Activated T-helper 2 cell treated with anti-CD3 and anti-CD28 coated beads, Interferon-gamma antibody, Interleukin-2, Interleukin-4, amounts not matched to agents 10 μg/mL and 5 μg/mL and 100 μg/mL, durations not matched to agents 14 hours and 24 hours and 36 hours (primary cell): ENCODE results near the gene IER2. TPM values are rescaled to one million over a fixed set of nuclear protein-coding genes. Genes with fewer than 3 reads are reported as not detected.
"Not testable (repeated sequence)": the region's sequence is repeated elsewhere in the genome, so short reads cannot be mapped to it uniquely, and the experiment has no call there.

Experiments
- DNase-seq: peaks from one replicate; pipeline ENCODE4 v3.0.0; 2021; ENCODE audit warnings: low spot score
- H3K27ac Mint-ChIP-seq: one replicate; pipeline ENCODE4 v1.8.0; 2021; ENCODE audit warnings: mixed read lengths
- H3K27me3 Mint-ChIP-seq: one replicate; pipeline ENCODE4 v1.8.0; 2021; ENCODE audit warnings: low read depth, mixed read lengths
- H3K36me3 Mint-ChIP-seq: one replicate; pipeline ENCODE4 v1.8.0; 2021; ENCODE audit warnings: low read depth, mixed read lengths
- H3K4me1 Mint-ChIP-seq: one replicate; pipeline ENCODE4 v1.8.0; 2021; ENCODE audit warnings: low read depth, mixed read lengths
- H3K4me3 Mint-ChIP-seq: one replicate; pipeline ENCODE4 v1.8.0; 2021; ENCODE audit warnings: low read depth, mild to moderate bottlenecking, moderate library complexity, mixed read lengths
- H3K9me3 Mint-ChIP-seq: one replicate; pipeline ENCODE4 v1.8.0; 2021; ENCODE audit warnings: mixed read lengths
- intact Hi-C: fragments of 100-400 bp; cut with micrococcal nuclease; formaldehyde crosslinking; loops from one replicate; pipeline ENCODE4 v1.15.1; 2023
- total RNA-seq: library from RNA; stranded (reverse); gene quantifications from 2 replicates; pipeline ENCODE4 v1.2.3, GENCODE V29; 2022

The IER2 gene
- total RNA-seq, 1 donor from 2014 or later, result 143 TPM

DNA sequence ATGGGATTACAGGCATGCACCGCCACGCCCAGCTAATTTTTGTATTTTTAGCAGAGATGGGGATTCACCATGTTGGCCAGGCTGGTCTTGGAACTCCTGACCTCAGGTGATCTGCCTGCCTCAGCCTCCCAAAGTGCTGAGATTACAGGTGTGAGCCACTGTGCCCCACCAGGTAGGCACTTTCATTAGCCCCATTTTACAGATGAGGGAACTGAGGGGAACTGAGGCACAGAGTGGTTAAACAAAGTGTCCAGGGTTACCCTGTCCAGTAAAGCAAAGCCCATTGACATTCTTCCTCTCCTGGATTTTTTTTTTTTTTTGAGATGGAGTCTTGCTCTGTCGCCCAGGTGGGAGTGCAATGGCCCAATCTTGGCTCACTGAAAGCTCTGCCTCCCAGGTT lies 15.9 kb downstream of the IER2 start:
- H3K27me3 Mint-ChIP-seq, H3K36me3 Mint-ChIP-seq, H3K9me3 Mint-ChIP-seq, DNase-seq: not testable (repeated sequence)
- H3K27ac Mint-ChIP-seq, result peak overlapping the region; percentile 62
- peaks cover 59% of the 10 kb centered on the region for H3K4me1 Mint-ChIP-seq
- intact Hi-C loops, result loop anchor here (2.0 to 10.0 kb wide), 2 partner anchors 15 to 1349 kb away; partner anchors contain the start of genes DNAJB1, IER2 and STX10
- peak overlapping the region; percentile 2 for H3K4me3 Mint-ChIP-seq

DNA sequence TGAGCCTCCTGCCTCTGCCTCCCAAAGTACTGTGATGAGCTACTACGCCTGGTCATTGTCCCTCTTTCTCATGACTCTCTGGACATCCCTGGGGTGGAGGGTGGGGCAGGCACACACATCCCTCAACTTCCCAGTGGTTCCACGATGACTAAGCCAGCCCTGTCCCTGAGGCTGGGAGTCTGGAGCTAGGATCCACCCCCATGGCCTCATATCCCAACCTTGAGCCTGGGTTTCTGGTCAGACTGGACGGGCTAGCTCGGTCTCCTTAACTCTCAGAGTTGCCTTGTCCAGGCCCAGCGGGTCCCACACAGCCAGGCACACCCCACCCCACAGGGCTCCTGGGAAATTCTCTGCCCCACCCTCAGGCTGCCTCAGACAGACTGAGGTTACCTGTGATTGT lies 19.6 kb downstream of the IER2 start:
- Mint-ChIP-seq H3K27me3 (no peaks in the 10 kb centered on the region), H3K4me1 (peaks cover 57% of the 10 kb centered on the region), H3K9me3 (no peaks in the 10 kb centered on the region), H3K4me3 (no peak overlapping the region), H3K36me3 (peaks cover 4% of the 10 kb centered on the region), H3K27ac (peak overlapping the region; percentile 96)
- DNase-seq, result no peak
- intact Hi-C loops, result loop anchor here (10.0 kb wide), 1 partner anchor 1345 kb away; the partner anchor contains the start of gene DNAJB1

DNA sequence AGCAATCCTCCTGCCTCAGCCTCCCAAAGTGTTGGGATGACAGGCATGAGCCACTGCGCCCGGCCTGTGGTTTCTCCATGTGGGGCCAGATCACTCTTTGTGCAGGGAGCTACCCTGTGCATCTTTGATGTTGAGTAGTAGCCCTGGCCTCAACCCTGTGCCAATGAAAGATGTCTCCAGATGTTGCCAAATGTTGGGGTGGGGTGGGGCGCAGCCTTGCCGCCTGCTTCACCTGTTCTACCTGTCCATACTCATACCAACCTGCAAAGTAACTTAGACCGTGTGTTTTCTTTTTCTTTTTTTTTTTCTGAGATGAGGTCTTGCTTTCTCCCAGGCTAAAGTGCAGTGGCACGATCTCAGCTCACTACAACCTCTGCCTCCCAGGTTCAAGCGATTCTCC lies 20.9 kb downstream of the IER2 start:
- intact Hi-C loops, result no loop called here
- Mint-ChIP-seq H3K27me3 (no peaks in the 10 kb centered on the region), H3K4me1 (peaks cover 51% of the 10 kb centered on the region), H3K4me3 (peak overlapping the region; percentile 51), H3K36me3 (peaks cover 4% of the 10 kb centered on the region), H3K27ac (peak overlapping the region; percentile 97), H3K9me3 (no peaks in the 10 kb centered on the region)
- DNase-seq, result no peak

DNA sequence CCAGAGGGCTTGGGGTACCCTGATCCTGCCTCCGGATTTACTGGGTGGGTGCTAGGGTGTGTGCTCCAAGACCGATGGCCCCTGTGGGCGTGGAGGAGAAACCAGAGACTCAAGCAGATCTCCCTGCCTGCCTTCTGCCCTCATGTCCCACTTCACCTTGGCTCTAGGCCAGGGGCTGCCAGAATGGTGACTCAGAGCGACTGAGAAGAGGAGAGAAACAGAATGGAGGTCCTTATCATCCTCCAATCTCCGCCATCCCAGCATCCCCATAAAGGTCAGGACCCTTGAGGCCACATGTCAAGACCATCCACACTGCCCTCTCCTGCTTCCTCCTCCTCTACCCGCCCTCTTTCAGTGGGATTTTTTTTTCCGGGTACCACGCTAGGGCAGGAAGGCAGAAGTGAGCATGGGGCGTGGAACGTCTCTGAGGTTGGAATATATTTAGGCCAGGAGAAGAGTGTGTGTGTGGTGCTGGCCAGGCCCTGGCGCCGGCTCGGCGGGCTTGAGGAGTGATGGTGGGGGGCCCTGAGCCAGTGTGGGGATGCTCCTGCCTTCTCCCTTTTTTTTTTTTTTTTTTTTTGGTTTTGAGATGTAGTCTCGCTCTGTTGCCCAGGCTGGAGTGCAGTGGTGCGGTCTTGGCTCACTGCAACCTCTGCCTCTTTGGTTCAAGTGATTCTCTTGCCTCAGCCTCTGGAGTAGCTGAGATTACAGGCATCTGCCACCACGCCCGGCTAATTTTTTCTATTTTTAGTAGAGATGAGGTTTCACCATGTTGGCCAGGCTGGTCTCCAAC lies 22.3 kb downstream of the IER2 start:
- peaks cover 42% of the 10 kb centered on the region for H3K4me1 Mint-ChIP-seq
- intact Hi-C loops, result no loop called here
- DNase-seq, result peak; percentile 35
- H3K27ac Mint-ChIP-seq, result peak overlapping the region; percentile 97
- H3K36me3 Mint-ChIP-seq, result peaks cover 4% of the 10 kb centered on the region
- no peaks in the 10 kb centered on the region for H3K9me3 Mint-ChIP-seq
- H3K4me3 Mint-ChIP-seq, result peak overlapping the region; percentile 80
- no peaks in the 10 kb centered on the region for H3K27me3 Mint-ChIP-seq

DNA sequence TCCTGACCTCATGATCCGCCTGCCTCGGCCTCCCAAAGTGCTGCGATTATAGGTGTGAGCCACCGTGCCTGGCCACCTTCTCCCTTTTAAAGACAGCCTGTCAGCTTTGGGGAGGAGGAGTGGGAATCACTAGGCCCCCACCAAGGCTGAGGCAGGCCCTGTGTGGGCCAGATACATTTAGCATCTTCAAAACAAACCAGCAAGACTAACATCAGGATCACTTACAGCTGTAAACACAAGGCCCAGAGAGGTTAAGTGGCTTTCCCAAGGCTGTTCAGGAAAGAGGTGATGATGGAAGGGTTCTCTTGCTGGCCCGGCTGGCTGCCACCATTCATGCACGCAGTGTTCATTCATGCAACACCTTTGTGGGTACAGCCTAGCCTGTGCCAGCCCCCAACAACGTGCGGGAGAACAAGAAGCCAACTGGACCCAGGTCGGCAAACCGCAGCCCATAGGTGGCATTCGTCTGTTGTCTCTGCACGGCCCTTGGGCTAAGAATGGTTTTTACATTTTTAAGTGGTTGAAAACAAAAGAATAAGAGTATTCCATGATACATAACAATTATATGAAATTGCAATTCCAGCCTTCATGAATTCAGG lies 23.0 kb downstream of the IER2 start:
- DNase-seq, result no peak
- Mint-ChIP-seq H3K36me3 (peaks cover 4% of the 10 kb centered on the region), H3K4me1 (peaks cover 38% of the 10 kb centered on the region), H3K4me3 (peak overlapping the region; percentile 80), H3K9me3 (no peaks in the 10 kb centered on the region), H3K27ac (peak overlapping the region; percentile 97), H3K27me3 (no peaks in the 10 kb centered on the region)
- intact Hi-C loops, result no loop called here

DNA sequence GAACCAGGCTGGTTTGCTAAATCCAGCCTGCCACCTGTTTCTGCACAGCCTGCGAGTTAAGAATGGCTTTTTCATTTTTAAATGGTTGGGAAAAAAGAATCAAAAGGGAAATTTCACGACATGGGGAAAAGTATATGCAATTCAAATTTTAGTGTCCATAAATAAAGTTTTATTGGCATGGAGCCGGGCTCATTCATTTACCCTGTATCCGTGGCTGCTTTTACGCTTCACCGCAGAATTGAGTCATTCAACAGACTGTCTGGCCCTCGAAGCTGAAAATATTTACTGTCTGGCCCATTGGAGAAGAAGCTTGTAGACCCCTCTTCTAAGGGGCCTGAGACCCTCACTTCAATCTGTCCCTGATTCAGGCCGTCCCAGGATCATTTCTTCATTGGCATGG lies 26.1 kb downstream of the IER2 start:
- Mint-ChIP-seq H3K9me3 (no peaks in the 10 kb centered on the region), H3K36me3 (peaks cover 4% of the 10 kb centered on the region), H3K27me3 (no peaks in the 10 kb centered on the region), H3K27ac (no peak overlapping the region), H3K4me3 (no peak overlapping the region), H3K4me1 (peaks cover 20% of the 10 kb centered on the region)
- no peak for DNase-seq
- intact Hi-C loops, result no loop called here

DNA sequence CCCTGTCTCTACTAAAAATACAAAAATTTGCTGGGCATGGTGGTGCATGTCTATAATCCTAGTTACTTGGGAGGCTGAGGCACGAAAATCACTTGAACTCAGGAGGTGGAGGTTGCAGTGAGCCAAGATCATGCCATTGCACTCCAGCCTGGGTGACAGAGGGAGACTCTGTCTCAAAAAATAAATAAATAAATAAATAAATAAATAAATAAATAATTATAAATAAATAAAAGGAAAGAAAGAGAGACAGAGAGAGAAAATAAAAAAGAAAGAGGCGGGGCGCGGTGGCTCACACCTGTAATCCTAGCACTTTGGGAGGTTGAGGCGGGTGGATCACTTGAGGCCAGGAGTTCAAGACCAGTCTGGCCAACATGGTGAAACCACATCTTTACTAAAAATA lies 27.4 kb downstream of the IER2 start:
- H3K36me3 Mint-ChIP-seq, DNase-seq, H3K9me3 Mint-ChIP-seq, H3K27me3 Mint-ChIP-seq, intact Hi-C loops, H3K4me3 Mint-ChIP-seq, H3K27ac Mint-ChIP-seq: not testable (repeated sequence)
- H3K4me1 Mint-ChIP-seq, result peaks cover 18% of the 10 kb centered on the region

DNA sequence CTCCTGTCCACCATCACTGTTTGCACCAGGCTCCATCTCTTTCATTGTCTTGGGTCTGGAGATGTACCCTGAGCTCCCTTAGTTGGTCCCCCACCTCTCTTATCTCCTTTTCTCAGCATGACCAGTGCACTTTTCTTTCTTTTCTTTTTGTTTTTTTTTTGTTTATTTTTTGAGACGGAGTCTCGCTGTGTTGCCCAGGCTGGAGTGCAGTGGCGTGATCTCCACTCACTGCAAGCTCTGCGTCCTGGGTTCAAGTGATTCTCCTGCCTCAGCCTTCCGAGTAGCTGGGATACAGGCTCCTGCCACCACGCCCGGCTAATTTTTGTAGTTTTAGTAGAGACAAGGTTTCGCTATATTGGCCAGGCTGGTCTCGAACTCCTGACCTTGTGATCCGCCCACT lies 28.1 kb downstream of the IER2 start:
- H3K4me1 Mint-ChIP-seq, result peaks cover 12% of the 10 kb centered on the region
- H3K27me3 Mint-ChIP-seq, DNase-seq, H3K27ac Mint-ChIP-seq, H3K4me3 Mint-ChIP-seq, H3K36me3 Mint-ChIP-seq, H3K9me3 Mint-ChIP-seq, intact Hi-C loops: not testable (repeated sequence)

DNA sequence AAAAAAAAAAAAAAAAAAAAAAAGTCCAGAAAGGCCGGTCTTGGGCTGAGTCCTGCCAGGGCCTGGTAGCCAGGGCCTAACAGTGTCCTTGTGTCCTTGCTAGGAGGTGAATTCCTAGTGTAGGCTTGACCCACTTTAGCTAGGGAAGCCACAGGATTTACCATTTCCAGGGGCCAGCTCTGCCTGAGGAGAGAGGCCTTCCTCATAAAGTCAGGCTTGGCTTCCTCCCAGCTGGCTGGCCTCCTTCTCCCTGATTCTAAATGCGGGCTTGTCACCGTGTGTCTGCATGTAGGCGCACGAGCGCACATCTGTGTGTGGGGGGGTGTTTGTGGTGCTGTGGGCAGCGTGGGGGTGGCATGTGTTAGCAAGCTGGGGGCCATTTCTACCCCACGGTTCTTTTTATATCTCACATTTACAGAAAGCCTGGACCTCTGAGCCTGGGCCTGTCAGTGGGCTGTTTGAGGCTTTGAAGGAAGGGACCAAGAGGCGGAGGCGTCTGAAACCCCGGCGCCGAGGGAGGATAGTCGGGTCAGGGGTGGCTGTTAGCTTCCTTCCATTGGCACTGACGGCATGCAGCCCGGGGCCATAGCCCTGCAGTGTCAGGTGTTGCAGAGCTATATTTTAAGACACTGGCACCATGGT lies 31.7 kb downstream of the IER2 start:
- intact Hi-C loops, result no loop called here

DNA sequence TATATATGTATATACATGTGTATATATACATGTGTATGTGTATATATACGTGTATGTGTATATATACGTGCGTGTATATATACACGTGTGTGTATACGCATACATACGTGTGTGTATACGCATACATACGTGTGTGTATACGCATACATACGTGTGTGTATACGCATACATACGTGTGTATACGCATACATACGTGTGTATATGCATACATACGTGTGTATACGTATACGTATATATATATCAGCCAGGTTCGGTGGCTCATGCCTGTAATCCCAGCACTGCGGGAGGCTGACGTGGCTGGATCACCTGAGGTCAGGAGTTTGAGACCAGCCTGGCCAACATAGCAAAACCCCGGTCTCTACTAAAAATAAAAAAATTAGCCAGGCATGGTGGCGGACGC lies 34.7 kb downstream of the IER2 start:
- H3K27ac Mint-ChIP-seq, H3K36me3 Mint-ChIP-seq, H3K27me3 Mint-ChIP-seq, H3K4me3 Mint-ChIP-seq, H3K9me3 Mint-ChIP-seq, DNase-seq, intact Hi-C loops: not testable (repeated sequence)
- peaks cover 18% of the 10 kb centered on the region for H3K4me1 Mint-ChIP-seq

More for the DNA sequence above, 31.7 kb downstream of the IER2 start:
- H3K27ac Mint-ChIP-seq, result peak overlapping the region; percentile 48
- H3K4me3 Mint-ChIP-seq, result no peak overlapping the region
- no peak for DNase-seq
- H3K27me3 Mint-ChIP-seq, result no peaks in the 10 kb centered on the region
- no peaks in the 10 kb centered on the region for H3K9me3 Mint-ChIP-seq
- no peaks in the 10 kb centered on the region for H3K36me3 Mint-ChIP-seq
- H3K4me1 Mint-ChIP-seq, result peaks cover 14% of the 10 kb centered on the region

DNA sequence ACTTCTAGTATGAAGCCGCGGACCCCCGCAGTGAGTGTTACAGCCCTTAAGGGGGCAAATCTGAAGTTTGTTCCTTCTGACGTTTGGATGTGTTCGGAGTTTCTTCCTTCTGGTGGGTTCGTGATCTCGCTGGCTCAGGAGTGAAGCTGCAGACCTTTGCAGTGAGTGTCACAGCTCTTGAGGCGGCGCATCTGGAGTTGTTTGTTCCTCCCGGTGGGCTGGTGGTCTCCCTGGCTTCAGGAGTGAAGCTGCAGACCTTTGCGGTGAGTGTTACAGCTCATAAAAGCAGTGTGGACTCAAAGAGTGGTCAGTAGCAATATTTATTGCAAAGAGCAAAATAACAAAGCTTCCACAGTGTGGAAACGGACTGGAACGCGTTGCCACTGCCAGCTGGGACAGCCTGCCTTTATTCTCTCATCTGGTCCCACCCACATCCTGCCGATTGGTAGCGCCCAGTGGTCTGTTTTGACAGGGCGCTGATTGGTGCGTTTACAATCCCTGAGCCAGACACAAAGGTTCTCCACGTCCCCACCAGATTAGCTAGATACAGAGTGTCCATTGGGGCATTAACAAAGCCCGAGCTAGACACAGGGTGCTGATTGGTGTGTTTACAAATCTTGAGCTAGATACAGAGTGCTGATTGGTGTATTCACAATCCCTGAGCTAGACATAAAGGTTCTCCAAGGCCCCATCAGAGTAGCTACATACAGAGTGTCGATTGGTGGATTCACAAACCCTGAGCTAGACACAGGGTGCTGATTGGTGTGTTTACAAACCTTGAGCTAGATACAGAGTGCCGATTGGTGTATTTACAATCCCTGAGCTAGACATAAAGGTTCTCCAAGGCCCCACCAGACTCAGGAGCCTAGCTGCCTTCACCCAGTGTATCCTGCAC lies 35.8 kb downstream of the IER2 start:
- H3K9me3 Mint-ChIP-seq, DNase-seq, H3K27ac Mint-ChIP-seq, H3K4me3 Mint-ChIP-seq, H3K36me3 Mint-ChIP-seq, H3K27me3 Mint-ChIP-seq, intact Hi-C loops: not testable (repeated sequence)
- peaks cover 14% of the 10 kb centered on the region for H3K4me1 Mint-ChIP-seq

DNA sequence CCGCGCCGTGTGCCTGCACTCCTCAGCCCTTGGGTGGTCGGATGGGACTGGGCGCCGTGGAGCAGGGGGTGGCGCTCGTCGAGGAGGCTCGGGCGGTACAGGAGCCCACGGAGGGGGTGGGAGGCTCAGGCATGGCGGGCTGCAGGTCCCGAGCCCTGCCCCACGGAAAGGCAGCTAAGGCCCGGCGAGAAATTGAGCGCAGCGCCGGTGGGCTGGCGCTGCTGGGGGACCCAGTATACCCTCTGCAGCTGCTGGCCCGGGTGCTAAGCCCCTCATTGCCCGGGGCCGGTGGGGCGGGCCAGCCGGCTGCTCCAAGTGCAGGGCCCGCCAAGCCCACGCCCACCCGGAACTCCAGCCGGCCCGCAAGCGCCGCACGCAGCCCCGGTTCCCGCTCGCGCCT lies 36.5 kb downstream of the IER2 start:
- H3K4me1 Mint-ChIP-seq, result peaks cover 19% of the 10 kb centered on the region

More for the DNA sequence above, 36.5 kb downstream of the IER2 start:
- intact Hi-C loops, DNase-seq, H3K36me3 Mint-ChIP-seq, H3K27ac Mint-ChIP-seq, H3K27me3 Mint-ChIP-seq, H3K4me3 Mint-ChIP-seq, H3K9me3 Mint-ChIP-seq: not testable (repeated sequence)
